DMS79 (cell line): ENCODE measurements around the gene PLCD1.

Experiments used
- DNase-seq: peaks from one replicate; lab custom pipeline; 2025; lab: John Stamatoyannopoulos, UW

Gene PLCD1

GRCh38 chr3:37964146-37964545 lies 65.3 kb downstream of the PLCD1 start:
- DNase-seq, result no peak

- no peak for DNase-seq
These were observed 65.8 kb downstream of the PLCD1 start for GRCh38 chr3:37963635-37964034.

GRCh38 chr3:37963016-37963415 lies 66.4 kb downstream of the PLCD1 start:
- no peak for DNase-seq

GRCh38 chr3:37961622-37962431 lies 67.6 kb downstream of the PLCD1 start:
- no peak for DNase-seq

GRCh38 chr3:37957539-37957936 lies 71.9 kb downstream of the PLCD1 start:
- DNase-seq, result no peak
